ENCODE data around the gene CBY3.
"Not testable (repeated sequence)": the region's sequence is repeated elsewhere in the genome, so short reads cannot be mapped to it uniquely, and the experiment has no call there.

The CBY3 gene

GRCh38 chr5:179716286-179716685 is 35.5 kb upstream of the CBY3 start:
- H3K4me1 ChIP-seq (ENCODE audit: insufficient read depth, insufficient read length) = no peaks in the 10 kb centered on the region
- peaks cover 74% of the 10 kb centered on the region for H3K36me3 ChIP-seq (ENCODE audit: insufficient read depth, insufficient read length, low read length)
- no peak overlapping the region for H3K9ac ChIP-seq (ENCODE audit: insufficient read length, low read depth)
- H3K9me3 ChIP-seq (ENCODE audit: insufficient read depth, low read length) = no peaks in the 10 kb centered on the region
- no peak for DNase-seq (ENCODE audit: low read depth, low spot score)
- H3K27me3 ChIP-seq (ENCODE audit: insufficient read depth, insufficient read length) = no peaks in the 10 kb centered on the region
- H3K4me3 ChIP-seq (ENCODE audit: insufficient read length, low read depth) = no peak overlapping the region
- TF ChIP-seq SUZ12 (IDR thresholded peaks at IDR 0.05; ENCODE audit: extremely low read depth, insufficient read depth, insufficient read length) = no peak
- TF ChIP-seq YY1 (IDR thresholded peaks at IDR 0.05; ENCODE audit: insufficient read depth, insufficient read length) = no peak
- no peak for TF ChIP-seq ZNF274 (IDR thresholded peaks at IDR 0.05; ENCODE audit: low read depth, low read length)

GRCh38 chr5:179700401-179700918 is 19.6 kb upstream of the CBY3 start:
- H3K4me1 ChIP-seq (ENCODE audit: insufficient read depth, insufficient read length) = no peaks in the 10 kb centered on the region
- peak overlapping the region; percentile 86 for H3K4me3 ChIP-seq (ENCODE audit: insufficient read length, low read depth)
- no peaks in the 10 kb centered on the region for H3K9me3 ChIP-seq (ENCODE audit: insufficient read depth, low read length)
- TF ChIP-seq ZNF274 (IDR thresholded peaks at IDR 0.05; ENCODE audit: low read depth, low read length) (no peak), SUZ12 (IDR thresholded peaks at IDR 0.05; ENCODE audit: extremely low read depth, insufficient read depth, insufficient read length) (no peak), YY1 (IDR thresholded peaks at IDR 0.05; ENCODE audit: insufficient read depth, insufficient read length) (no peak)
- H3K36me3 ChIP-seq (ENCODE audit: insufficient read depth, insufficient read length, low read length) = peaks cover 35% of the 10 kb centered on the region
- no peak overlapping the region for H3K9ac ChIP-seq (ENCODE audit: insufficient read length, low read depth)
- DNase-seq (ENCODE audit: low read depth, low spot score) = no peak
- H3K27me3 ChIP-seq (ENCODE audit: insufficient read depth, insufficient read length) = no peaks in the 10 kb centered on the region

DNA sequence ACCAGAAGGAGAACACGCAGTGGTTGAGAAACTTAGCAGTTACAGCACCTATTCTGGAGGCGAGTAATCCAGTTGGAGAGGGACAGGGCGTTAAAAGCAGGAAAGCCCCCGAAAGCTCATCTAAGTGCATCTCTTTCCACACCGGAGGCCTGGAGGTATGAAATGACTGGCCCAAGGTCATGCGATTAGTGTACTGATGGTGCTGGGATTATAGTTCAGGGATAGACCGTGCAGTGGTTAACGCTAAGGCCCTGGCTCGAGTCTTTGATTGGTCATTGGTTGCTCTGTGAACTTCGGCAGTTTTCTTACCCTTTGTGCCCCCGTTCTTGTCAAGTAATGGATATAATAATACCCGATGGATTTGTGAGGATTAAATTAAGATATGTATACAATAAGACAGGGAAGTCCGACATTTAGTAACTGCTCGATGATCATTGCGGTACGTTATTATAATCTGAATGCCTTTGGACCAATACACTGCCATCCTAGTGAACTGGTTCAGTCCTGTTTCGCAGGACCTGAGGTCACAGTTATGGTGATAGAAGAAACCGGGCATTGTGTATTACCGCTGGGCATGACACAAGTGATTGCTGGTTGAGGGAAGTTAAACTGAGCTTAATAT is 18.9 kb upstream of the CBY3 start:
- DNase-seq (ENCODE audit: low read depth, low spot score) = no peak
- Histone ChIP-seq H3K9me3 (ENCODE audit: insufficient read depth, low read length) (no peaks in the 10 kb centered on the region), H3K36me3 (ENCODE audit: insufficient read depth, insufficient read length, low read length) (peaks cover 35% of the 10 kb centered on the region), H3K27me3 (ENCODE audit: insufficient read depth, insufficient read length) (no peaks in the 10 kb centered on the region), H3K4me3 (ENCODE audit: insufficient read length, low read depth) (peak overlapping the region; percentile 86), H3K9ac (ENCODE audit: insufficient read length, low read depth) (peak overlapping the region; percentile 95), H3K4me1 (ENCODE audit: insufficient read depth, insufficient read length) (no peaks in the 10 kb centered on the region)
- no peak for TF ChIP-seq ZNF274 (IDR thresholded peaks at IDR 0.05; ENCODE audit: low read depth, low read length)
- TF ChIP-seq SUZ12 (IDR thresholded peaks at IDR 0.05; ENCODE audit: extremely low read depth, insufficient read depth, insufficient read length) = no peak
- TF ChIP-seq YY1 (IDR thresholded peaks at IDR 0.05; ENCODE audit: insufficient read depth, insufficient read length) = no peak

DNA sequence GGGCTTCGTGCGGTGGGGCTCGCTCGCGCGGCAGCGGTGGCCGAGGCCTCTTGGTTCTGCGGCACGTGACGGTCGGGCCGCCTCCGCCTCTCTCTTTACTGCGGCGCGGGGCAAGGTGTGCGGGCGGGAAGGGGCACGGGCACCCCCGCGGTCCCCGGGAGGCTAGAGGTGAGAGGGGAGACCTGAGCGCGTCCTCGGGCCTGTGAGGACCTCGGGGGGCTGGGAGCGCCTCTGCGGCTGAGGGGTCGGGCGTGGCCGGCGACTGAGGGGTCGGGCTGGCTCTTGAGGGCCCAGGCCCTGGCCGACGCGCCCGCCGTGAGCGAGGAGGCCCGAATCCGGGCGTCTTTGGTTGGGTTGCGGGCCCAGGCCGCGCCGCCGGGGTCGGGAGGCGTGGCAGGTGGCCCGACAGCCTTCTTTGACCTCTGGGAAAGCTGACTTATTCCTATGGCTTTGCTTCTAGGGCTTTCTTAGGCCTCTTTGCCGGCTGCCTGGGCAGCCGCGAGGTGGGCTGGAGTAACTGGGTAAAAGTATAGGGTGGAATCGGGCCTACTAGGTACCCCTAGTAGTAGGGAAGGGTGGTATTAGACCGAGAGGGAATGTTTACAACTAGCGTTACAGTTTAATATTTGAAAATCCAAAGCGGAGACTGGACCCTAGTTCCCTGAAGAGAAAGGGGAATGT is 18.2 kb upstream of the CBY3 start, which contains the start of gene CANX:
CANX (plus strand) TSS at position 33 of the 681 bp plus-strand sequence. CDS start 6,715 bp downstream, outside the sequence.
- Histone ChIP-seq H3K36me3 (ENCODE audit: insufficient read depth, insufficient read length, low read length) (peaks cover 34% of the 10 kb centered on the region), H3K9me3 (ENCODE audit: insufficient read depth, low read length) (no peaks in the 10 kb centered on the region), H3K9ac (ENCODE audit: insufficient read length, low read depth) (peak within 1 kb of the TSS; percentile 95), H3K27me3 (ENCODE audit: insufficient read depth, insufficient read length) (no peaks in the 10 kb centered on the region), H3K4me3 (ENCODE audit: insufficient read length, low read depth) (peak within 1 kb of the TSS; percentile 86), H3K4me1 (ENCODE audit: insufficient read depth, insufficient read length) (no peaks in the 10 kb centered on the region)
- TF ChIP-seq YY1 (IDR thresholded peaks at IDR 0.05; ENCODE audit: insufficient read depth, insufficient read length) = no peak
- TF ChIP-seq ZNF274 (IDR thresholded peaks at IDR 0.05; ENCODE audit: low read depth, low read length) = no peak
- no peak for TF ChIP-seq SUZ12 (IDR thresholded peaks at IDR 0.05; ENCODE audit: extremely low read depth, insufficient read depth, insufficient read length)
- no peak for DNase-seq (ENCODE audit: low read depth, low spot score)

GRCh38 chr5:179697993-179698934 is 17.4 kb upstream of the CBY3 start:
- TF ChIP-seq ZNF274 (IDR thresholded peaks at IDR 0.05; ENCODE audit: low read depth, low read length) (no peak), YY1 (IDR thresholded peaks at IDR 0.05; ENCODE audit: insufficient read depth, insufficient read length) (no peak), SUZ12 (IDR thresholded peaks at IDR 0.05; ENCODE audit: extremely low read depth, insufficient read depth, insufficient read length) (no peak)

GRCh38 chr5:179697543-179697942 is 16.7 kb upstream of the CBY3 start:
- not testable (repeated sequence) for H3K9me3 ChIP-seq (ENCODE audit: insufficient read depth, low read length); H3K27me3 ChIP-seq (ENCODE audit: insufficient read depth, insufficient read length); H3K9ac ChIP-seq (ENCODE audit: insufficient read length, low read depth); DNase-seq (ENCODE audit: low read depth, low spot score); H3K4me1 ChIP-seq (ENCODE audit: insufficient read depth, insufficient read length)
- H3K4me3 ChIP-seq (ENCODE audit: insufficient read length, low read depth) = peak overlapping the region; percentile 62
- H3K36me3 ChIP-seq (ENCODE audit: insufficient read depth, insufficient read length, low read length) = peaks cover 19% of the 10 kb centered on the region

More at GRCh38 chr5:179697993-179698934, 17.4 kb upstream of the CBY3 start:
- Histone ChIP-seq H3K9me3 (ENCODE audit: insufficient read depth, low read length) (no peaks in the 10 kb centered on the region), H3K4me1 (ENCODE audit: insufficient read depth, insufficient read length) (no peaks in the 10 kb centered on the region), H3K9ac (ENCODE audit: insufficient read length, low read depth) (peak overlapping the region; percentile 95), H3K36me3 (ENCODE audit: insufficient read depth, insufficient read length, low read length) (peaks cover 25% of the 10 kb centered on the region), H3K4me3 (ENCODE audit: insufficient read length, low read depth) (peak overlapping the region; percentile 86), H3K27me3 (ENCODE audit: insufficient read depth, insufficient read length) (no peaks in the 10 kb centered on the region)
- peak; percentile 97 for DNase-seq (ENCODE audit: low read depth, low spot score)

Data from NT2/D1 (cell line).